Measurements from ENCODE around the gene SLC9A9. TPM values are rescaled to one million over a fixed set of nuclear protein-coding genes. Genes with fewer than 3 reads are reported as not detected.

SLC9A9 gene
- total and polyA plus RNA-seq, 2 of the 8 experiments (the other 6 are each of a cell fraction or from before 2014, with no cell fraction given) = 0.48 to 1.1 TPM

DNA sequence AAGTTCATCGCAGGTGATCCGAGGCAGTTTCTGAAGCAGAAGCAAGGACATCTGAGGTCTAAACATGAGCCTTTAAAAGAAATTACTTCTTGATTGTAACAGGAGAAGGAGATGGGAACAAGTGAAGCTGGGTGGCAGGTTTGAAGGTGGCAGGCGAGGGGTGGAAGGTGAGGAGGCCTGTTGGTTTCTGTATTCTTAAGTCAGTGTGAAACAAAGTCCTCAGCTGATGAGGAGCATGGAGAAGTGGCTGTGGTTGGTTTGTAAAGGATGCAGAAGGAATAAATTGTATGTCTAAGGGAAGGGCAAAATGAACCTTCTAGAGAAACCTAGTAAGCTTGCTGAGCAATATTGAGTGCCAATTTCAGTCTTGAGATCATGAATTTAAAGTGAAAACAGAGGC, 429.9 kb downstream of the SLC9A9 start:
- Histone ChIP-seq H2BK15ac (ENCODE audit: low read length) (no peak overlapping the region), H2BK5ac (ENCODE audit: low read depth, low read length) (no peak overlapping the region), H4K91ac (replicated peaks; ENCODE audit: insufficient read length, low read length) (no peak overlapping the region), H3K18ac (ENCODE audit: extremely low read depth, low read length) (no peak overlapping the region), H3K23ac (ENCODE audit: insufficient read length) (no peak overlapping the region), H2BK20ac (ENCODE audit: low read length) (no peak overlapping the region), H3K27ac (ENCODE audit: low read depth, low read length) (no peak overlapping the region), H3K9ac (replicated peaks in 1 of 4; ENCODE audit: extremely low read depth in 1 of 4, low read depth in 3 of 4, low read length in 3 of 4) (no peak overlapping the region), H3K4me1 (replicated peaks in 1 of 4; ENCODE audit: control insufficient read depth in 3 of 4, insufficient read depth in 4 of 4, low read length in 3 of 4) (no peaks in the 10 kb centered on the region; a peak in 1 of 7 replicates), H2AK5ac (ENCODE audit: low read depth, low read length) (no peak overlapping the region), H4K5ac (ENCODE audit: insufficient read length, low read depth, low read length) (no peak overlapping the region), H2AFZ (ENCODE audit: low read length) (no peak overlapping the region), H2BK12ac (ENCODE audit: low read depth, low read length) (no peak overlapping the region), H3K36me3 (ENCODE audit: control insufficient read depth in 2 of 4, insufficient read depth in 4 of 4, low read length in 3 of 4) (no peaks in the 10 kb centered on the region), H3K14ac (ENCODE audit: insufficient read length) (no peak overlapping the region), H3K23me2 (ENCODE audit: low read depth, low read length) (no peaks in the 10 kb centered on the region; the same call in 1 of the 2 replicates), H3K4me3 (ENCODE audit: extremely low read depth in 1 of 4, insufficient read depth in 2 of 4, low read depth in 3 of 4, low read length in 4 of 4) (no peak overlapping the region), H3K9me3 (ENCODE audit: insufficient read depth in 2 of 2, low read depth in 1 of 2, low read length in 1 of 2) (no peaks in the 10 kb centered on the region), H4K8ac (ENCODE audit: extremely low read depth, insufficient read depth, low read length) (no peak overlapping the region), H3K79me2 (ENCODE audit: control insufficient read depth in 1 of 2, insufficient read depth in 2 of 2, low read length in 2 of 2) (no peaks in the 10 kb centered on the region), H4K20me1 (replicated peaks in 1 of 2; ENCODE audit: control insufficient read depth in 1 of 2, insufficient read depth in 2 of 2, low read length in 2 of 2) (no peaks in the 10 kb centered on the region), H3K56ac (replicated peaks; ENCODE audit: insufficient read length, low read depth, low read length) (no peak overlapping the region), H3K4ac (replicated peaks; ENCODE audit: insufficient read length, low read depth, low read length) (no peak overlapping the region), H2BK120ac (replicated peaks; ENCODE audit: low read depth, low read length) (no peak overlapping the region), H3K27me3 (replicated peaks in 1 of 4; ENCODE audit: control insufficient read depth in 3 of 4, extremely low read depth in 1 of 4, insufficient read depth in 3 of 4, low read length in 3 of 4) (peaks cover 0 to 1% (median 0%) of the 10 kb centered on the region in 4 experiments; a peak in 1 of 7 replicates), H3K4me2 (ENCODE audit: insufficient read depth in 1 of 2, low read depth in 2 of 2, low read length in 2 of 2) (no peak overlapping the region), H3K79me1 (ENCODE audit: low read depth, low read length) (no peaks in the 10 kb centered on the region)
- CTCF ChIA-PET (ENCODE audit: partially characterized antibody) = interaction anchor here (1.6 kb wide), 1 partner anchor 14 kb away, joined by 4 read pairs; no protein-coding TSS in a partner anchor
- TF ChIP-seq SP2 (IDR thresholded peaks at IDR 0.05; ENCODE audit: low read length) = no peak
- no peak for TF ChIP-seq SP1 (IDR thresholded peaks at IDR 0.05; ENCODE audit: low read depth, low read length)
- TF ChIP-seq SIRT6 (IDR thresholded peaks at IDR 0.05; ENCODE audit: low read length) = no peak
- TF ChIP-seq GTF2F1 (IDR thresholded peaks at IDR 0.05; ENCODE audit: borderline replicate concordance, low read depth, low read length) = no peak
- TF ChIP-seq ASH2L (IDR thresholded peaks at IDR 0.05; ENCODE audit: low read length) = no peak
- TF ChIP-seq YY1 (IDR thresholded peaks at IDR 0.05; ENCODE audit: low read depth, low read length) = no peak
- no peak for TF ChIP-seq KDM4A (IDR thresholded peaks at IDR 0.05; ENCODE audit: low read depth, low read length, severe bottlenecking)
- TF ChIP-seq ZNF274 (IDR thresholded peaks at IDR 0.05; ENCODE audit: borderline replicate concordance, extremely low read depth, low read length) = no peak
- POLR2A ChIA-PET (ENCODE audit: partially characterized antibody) = no interaction called here
- WGBS, 2 experiments (ENCODE audit: extremely low coverage in 1 of 2, insufficient coverage in 1 of 2, insufficient read length in 1 of 2, insufficient replicate concordance in 2 of 2, low coverage in 1 of 2, low lambda C conversion rate in 2 of 2, missing lambda C conversion rate in 1 of 2) = 98% methylated on average over 3 of the region's 3 CpGs; no CpG with 5 or more reads in 1 of the 2 experiments
- DNase-seq (ENCODE audit: low read depth in 1 of 2, low spot score in 2 of 2) = no peak
- no peak for FAIRE-seq
